Nephron progenitor cell (in vitro differentiated cells): Measurements from ENCODE around the gene KNDC1.
"Not testable (repeated sequence)": the region's sequence is repeated elsewhere in the genome, so short reads cannot be mapped to it uniquely, and the experiment has no call there.

Experiments used
- DNase-seq: peaks from one replicate; pipeline ENCODE4 v3.0.0; 2021
- H3K27ac Mint-ChIP-seq: 2 replicates; pipeline ENCODE4 v1.8.0; 2021; ENCODE audit warnings: mild to moderate bottlenecking, moderate library complexity, mixed read lengths
- H3K27me3 Mint-ChIP-seq: 2 replicates; pipeline ENCODE4 v1.8.0; 2021; ENCODE audit warnings: mild to moderate bottlenecking, low read depth, mixed read lengths; ENCODE audit not compliant: poor library complexity
- H3K36me3 Mint-ChIP-seq: 2 replicates; pipeline ENCODE4 v1.8.0; 2021; ENCODE audit warnings: low read depth, mixed read lengths
- H3K4me1 Mint-ChIP-seq: 2 replicates; pipeline ENCODE4 v1.8.0; 2021; ENCODE audit warnings: mixed read lengths
- H3K4me3 Mint-ChIP-seq: 2 replicates; pipeline ENCODE4 v1.8.0; 2021; ENCODE audit warnings: mild to moderate bottlenecking, moderate library complexity, mixed read lengths
- H3K9me3 Mint-ChIP-seq: 2 replicates; pipeline ENCODE4 v1.8.0; 2021; ENCODE audit warnings: mild to moderate bottlenecking, moderate library complexity, mixed read lengths
- TF ChIP-seq, protein P1 (sequence below): fragments of 200-600 bp; sonication (generic); IDR thresholded peaks from 2 replicates; pipeline ENCODE4 v1.5.0; 2021; ENCODE audit warnings: antibody characterized with exemption

The KNDC1 gene

DNA sequence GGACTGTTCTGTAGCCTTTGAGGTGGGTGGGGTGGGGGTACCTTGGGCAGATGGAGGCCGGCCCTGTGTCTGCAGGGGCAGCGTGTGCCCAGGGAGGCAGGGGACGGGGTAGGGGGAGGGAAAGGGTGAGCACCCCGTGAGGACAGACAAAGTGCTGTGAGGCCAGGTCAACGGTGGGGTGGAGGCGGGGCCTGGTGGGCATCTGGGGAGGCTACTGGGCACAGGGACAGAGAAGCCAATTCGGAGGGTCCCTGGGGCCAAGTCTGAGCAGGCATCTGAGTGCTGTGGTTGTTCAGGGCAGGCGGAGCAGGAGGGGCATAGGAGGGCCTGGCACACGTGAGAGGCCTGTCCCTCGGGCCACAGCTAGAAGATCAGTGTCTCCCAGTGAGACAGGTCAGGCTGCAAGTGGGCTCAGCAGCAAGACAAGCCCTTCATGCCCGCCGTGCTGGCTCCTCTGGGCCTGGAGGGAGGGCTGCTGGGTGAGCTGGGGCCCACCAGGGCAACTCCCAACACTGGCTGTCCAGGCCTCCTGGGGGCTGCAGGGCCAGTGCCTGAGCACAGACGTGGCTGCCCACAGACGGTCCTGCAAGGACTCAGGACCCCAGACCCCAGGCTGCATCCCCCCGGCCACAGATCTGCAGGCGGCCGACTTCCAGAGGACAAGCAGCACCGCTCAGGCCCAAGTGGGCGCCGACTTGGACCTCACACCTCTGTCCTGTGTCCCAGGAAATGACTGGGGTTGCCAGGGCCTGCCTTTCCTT lies 26.4 kb upstream of the KNDC1 start:
- H3K36me3 Mint-ChIP-seq = no peaks in the 10 kb centered on the region
- TF ChIP-seq, protein P1, sequence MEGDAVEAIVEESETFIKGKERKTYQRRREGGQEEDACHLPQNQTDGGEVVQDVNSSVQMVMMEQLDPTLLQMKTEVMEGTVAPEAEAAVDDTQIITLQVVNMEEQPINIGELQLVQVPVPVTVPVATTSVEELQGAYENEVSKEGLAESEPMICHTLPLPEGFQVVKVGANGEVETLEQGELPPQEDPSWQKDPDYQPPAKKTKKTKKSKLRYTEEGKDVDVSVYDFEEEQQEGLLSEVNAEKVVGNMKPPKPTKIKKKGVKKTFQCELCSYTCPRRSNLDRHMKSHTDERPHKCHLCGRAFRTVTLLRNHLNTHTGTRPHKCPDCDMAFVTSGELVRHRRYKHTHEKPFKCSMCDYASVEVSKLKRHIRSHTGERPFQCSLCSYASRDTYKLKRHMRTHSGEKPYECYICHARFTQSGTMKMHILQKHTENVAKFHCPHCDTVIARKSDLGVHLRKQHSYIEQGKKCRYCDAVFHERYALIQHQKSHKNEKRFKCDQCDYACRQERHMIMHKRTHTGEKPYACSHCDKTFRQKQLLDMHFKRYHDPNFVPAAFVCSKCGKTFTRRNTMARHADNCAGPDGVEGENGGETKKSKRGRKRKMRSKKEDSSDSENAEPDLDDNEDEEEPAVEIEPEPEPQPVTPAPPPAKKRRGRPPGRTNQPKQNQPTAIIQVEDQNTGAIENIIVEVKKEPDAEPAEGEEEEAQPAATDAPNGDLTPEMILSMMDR = no peak
- no peaks in the 10 kb centered on the region for H3K9me3 Mint-ChIP-seq
- H3K4me1 Mint-ChIP-seq = peaks cover 13% of the 10 kb centered on the region
- no peak overlapping the region for H3K4me3 Mint-ChIP-seq
- peak overlapping the region; percentile 10 for H3K27ac Mint-ChIP-seq
- H3K27me3 Mint-ChIP-seq = peaks cover 6% of the 10 kb centered on the region
- no peak for DNase-seq

GRCh38 chr10:133134411-133135115 lies 25.5 kb upstream of the KNDC1 start:
- TF ChIP-seq, protein P1 = no peak
- H3K4me3 Mint-ChIP-seq = no peak overlapping the region
- no peaks in the 10 kb centered on the region for H3K9me3 Mint-ChIP-seq
- H3K4me1 Mint-ChIP-seq = peaks cover 13% of the 10 kb centered on the region
- no peak for DNase-seq
- peak overlapping the region; percentile 92 for H3K27ac Mint-ChIP-seq
- H3K27me3 Mint-ChIP-seq = peaks cover 6% of the 10 kb centered on the region
- no peaks in the 10 kb centered on the region for H3K36me3 Mint-ChIP-seq

DNA sequence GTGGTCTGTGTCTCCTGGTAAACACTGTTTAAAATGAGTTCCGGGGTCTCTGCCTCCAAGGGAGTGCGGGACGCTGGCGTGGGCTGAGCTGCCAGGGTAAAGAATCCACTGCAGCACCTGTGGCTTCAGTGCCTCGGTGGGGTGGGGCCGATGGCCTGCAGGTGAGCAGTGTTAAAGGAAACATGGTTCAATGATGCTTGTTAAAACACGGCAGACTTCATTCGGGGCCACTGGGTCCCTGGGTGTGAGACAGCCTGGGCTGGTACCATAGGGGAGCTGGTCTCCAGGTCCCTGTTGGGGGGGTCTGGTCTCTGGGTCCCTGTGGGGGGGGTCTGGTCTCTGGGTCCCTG lies 24.9 kb upstream of the KNDC1 start:
- Mint-ChIP-seq H3K27ac (peak overlapping the region; percentile 92), H3K27me3 (peaks cover 6% of the 10 kb centered on the region)
- DNase-seq = no peak

DNA sequence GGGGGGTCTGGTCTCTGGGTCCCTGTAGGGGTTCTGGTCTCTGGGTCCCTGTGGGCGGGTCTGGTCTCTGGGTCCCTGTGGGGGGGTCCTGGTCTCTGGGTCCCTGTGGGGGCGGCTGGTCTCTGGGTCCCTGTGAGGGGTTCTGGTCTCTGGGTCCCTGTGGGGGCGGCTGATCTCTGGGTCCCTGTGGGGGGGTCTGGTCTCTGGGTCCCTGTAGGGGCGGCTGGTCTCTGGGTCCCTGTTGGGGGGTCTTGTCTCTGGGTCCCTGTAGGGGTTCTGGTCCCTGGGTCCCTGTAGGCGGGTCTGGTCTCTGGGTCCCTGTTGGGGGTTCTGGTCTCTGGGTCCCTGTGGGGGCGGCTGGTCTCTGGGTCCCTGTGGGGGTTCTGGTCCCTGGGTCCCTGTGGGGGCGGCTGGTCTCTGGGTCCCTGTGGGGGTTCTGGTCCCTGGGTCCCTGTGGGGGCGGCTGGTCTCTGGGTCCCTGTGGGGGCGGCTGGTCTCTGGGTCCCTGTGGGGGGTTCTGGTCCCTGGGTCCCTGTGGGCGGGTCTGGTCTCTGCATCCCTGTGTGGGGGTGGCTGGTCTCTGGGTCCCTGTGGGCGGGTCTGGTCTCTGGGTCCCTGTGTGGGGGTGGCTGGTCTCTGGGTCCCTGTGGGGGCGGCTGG lies 22.4 kb upstream of the KNDC1 start:
- not testable (repeated sequence) for H3K27ac Mint-ChIP-seq, H3K4me3 Mint-ChIP-seq
- peaks cover 15% of the 10 kb centered on the region for H3K4me1 Mint-ChIP-seq

More for the DNA sequence above, 24.9 kb upstream of the KNDC1 start:
- H3K4me3 Mint-ChIP-seq = no peak overlapping the region
- H3K4me1 Mint-ChIP-seq = peaks cover 13% of the 10 kb centered on the region
- TF ChIP-seq, protein P1 = no peak
- no peaks in the 10 kb centered on the region for H3K9me3 Mint-ChIP-seq
- no peaks in the 10 kb centered on the region for H3K36me3 Mint-ChIP-seq

GRCh38 chr10:133139551-133140065 lies 20.4 kb upstream of the KNDC1 start:
- H3K27me3 Mint-ChIP-seq = no peaks in the 10 kb centered on the region
- no peaks in the 10 kb centered on the region for H3K9me3 Mint-ChIP-seq
- peak; percentile 38 for DNase-seq
- TF ChIP-seq, protein P1 = no peak
- H3K36me3 Mint-ChIP-seq = no peaks in the 10 kb centered on the region
- H3K27ac Mint-ChIP-seq = no peak overlapping the region
- peaks cover 35% of the 10 kb centered on the region for H3K4me1 Mint-ChIP-seq
- no peak overlapping the region for H3K4me3 Mint-ChIP-seq

More for the DNA sequence above, 22.4 kb upstream of the KNDC1 start:
- H3K9me3 Mint-ChIP-seq, DNase-seq, H3K36me3 Mint-ChIP-seq, H3K27me3 Mint-ChIP-seq: not testable (repeated sequence)
